NCI-H2227 (cell line): ENCODE measurements around the gene SYNE4.
"Not testable (repeated sequence)": the region's sequence is repeated elsewhere in the genome, so short reads cannot be mapped to it uniquely, and the experiment has no call there.

ENCODE experiments used
- DNase-seq: peaks from one replicate; lab custom pipeline; 2025; ENCODE audit not compliant: unreplicated experiment; lab: John Stamatoyannopoulos, UW

The SYNE4 gene

GRCh38 chr19:36008336-36008978 lies at the start of gene SYNE4:
SYNE4 (minus strand) TSS chr19:36008813; CDS start chr19:36008681, 132 bp downstream.
- DNase-seq = peak; percentile 68

- peak; percentile 100 for DNase-seq
These were observed 46.4 kb upstream of the SYNE4 start, which contains the start of gene WDR62 for GRCh38 chr19:36054733-36055686. WDR62 (plus strand) TSS chr19:36054897; CDS start chr19:36054972, 75 bp downstream.

- DNase-seq = peak; percentile 100
These were observed 45.6 kb upstream of the SYNE4 start, which contains the start of gene THAP8 for GRCh38 chr19:36054119-36054732. THAP8 (minus strand) TSS chr19:36054285; CDS start chr19:36054217, 68 bp downstream.

GRCh38 chr19:36051637-36052036 lies 43.0 kb upstream of the SYNE4 start:
- peak; percentile 64 for DNase-seq

GRCh38 chr19:36051236-36051635 lies 42.6 kb upstream of the SYNE4 start:
- peak; percentile 77 for DNase-seq

GRCh38 chr19:36049080-36049698 lies 40.6 kb upstream of the SYNE4 start:
- no peak for DNase-seq

GRCh38 chr19:36047835-36048234 lies 39.2 kb upstream of the SYNE4 start:
- DNase-seq = no peak

- DNase-seq = no peak
These were observed 37.9 kb upstream of the SYNE4 start for GRCh38 chr19:36046443-36047050.

GRCh38 chr19:36043952-36044351 lies 35.3 kb upstream of the SYNE4 start:
- DNase-seq = no peak

GRCh38 chr19:36041831-36042230 lies 33.2 kb upstream of the SYNE4 start:
- no peak for DNase-seq

GRCh38 chr19:36041092-36041491 lies 32.5 kb upstream of the SYNE4 start:
- DNase-seq = not testable (repeated sequence)

- DNase-seq = no peak
These were observed 31.9 kb upstream of the SYNE4 start for GRCh38 chr19:36040495-36040894.

- peak; percentile 99 for DNase-seq
These were observed 23.9 kb upstream of the SYNE4 start, which contains the start of gene CLIP3 for GRCh38 chr19:36032251-36033104. CLIP3 (minus strand) TSS chr19:36032873; CDS start chr19:36032357, 516 bp downstream.

GRCh38 chr19:36031308-36031707 lies 22.7 kb upstream of the SYNE4 start:
- DNase-seq = no peak

GRCh38 chr19:36030264-36031148 lies 21.9 kb upstream of the SYNE4 start:
- DNase-seq = no peak

- no peak for DNase-seq
These were observed 19.9 kb upstream of the SYNE4 start for GRCh38 chr19:36028313-36029041.

- DNase-seq = no peak
These were observed 19.1 kb upstream of the SYNE4 start for GRCh38 chr19:36027696-36028095.
